T-helper 1 cell treated with Interleukin-12 subunit alpha and Interleukin-12 subunit beta and Interleukin-4 antibody, amounts not matched to agents 30 μg/mL and 1 μg/mL, for 36 hours (primary cell): ENCODE measurements around the gene SYMPK.

Experiments
- H3K27ac Mint-ChIP-seq: one replicate; pipeline ENCODE4 v1.8.0; 2021; ENCODE audit warnings: mild to moderate bottlenecking, mixed read lengths
- H3K27me3 Mint-ChIP-seq: one replicate; pipeline ENCODE4 v1.8.0; 2021; ENCODE audit warnings: low read depth, mixed read lengths
- H3K36me3 Mint-ChIP-seq: one replicate; pipeline ENCODE4 v1.8.0; 2021; ENCODE audit warnings: low read depth, mixed read lengths
- H3K4me1 Mint-ChIP-seq: one replicate; pipeline ENCODE4 v1.8.0; 2021; ENCODE audit warnings: low read depth, mixed read lengths
- H3K4me3 Mint-ChIP-seq: one replicate; pipeline ENCODE4 v1.8.0; 2021; ENCODE audit warnings: mild to moderate bottlenecking, moderate library complexity, mixed read lengths
- H3K9me3 Mint-ChIP-seq: one replicate; pipeline ENCODE4 v1.8.0; 2021; ENCODE audit warnings: mixed read lengths

SYMPK gene

DNA sequence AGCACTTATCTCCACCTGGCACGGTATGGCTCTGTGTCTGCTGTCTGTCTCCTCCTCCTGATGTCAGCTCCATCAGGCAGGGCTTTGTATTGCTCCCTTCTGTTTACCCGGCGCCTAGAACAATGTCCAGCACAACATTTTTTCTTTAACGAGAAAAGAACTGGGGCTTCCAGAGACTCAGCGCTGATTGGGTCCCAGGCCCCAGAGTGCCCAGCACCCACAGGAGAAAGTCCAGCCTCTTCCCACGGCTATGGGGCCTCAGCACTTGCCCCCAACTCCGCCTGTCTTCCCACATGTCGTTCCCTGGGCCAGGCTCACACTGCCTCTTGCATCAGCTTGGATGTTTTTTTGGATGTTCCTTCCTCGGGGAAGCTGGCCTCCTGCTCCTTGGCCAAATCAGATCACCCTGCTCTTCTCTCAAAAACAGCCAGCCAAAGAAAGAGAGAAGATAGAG lies 32.6 kb upstream of the SYMPK start:
- Mint-ChIP-seq H3K27ac (no peak overlapping the region), H3K27me3 (no peaks in the 10 kb centered on the region), H3K36me3 (peaks cover 17% of the 10 kb centered on the region), H3K4me1 (peaks cover 2% of the 10 kb centered on the region), H3K9me3 (no peaks in the 10 kb centered on the region), H3K4me3 (no peak overlapping the region)

DNA sequence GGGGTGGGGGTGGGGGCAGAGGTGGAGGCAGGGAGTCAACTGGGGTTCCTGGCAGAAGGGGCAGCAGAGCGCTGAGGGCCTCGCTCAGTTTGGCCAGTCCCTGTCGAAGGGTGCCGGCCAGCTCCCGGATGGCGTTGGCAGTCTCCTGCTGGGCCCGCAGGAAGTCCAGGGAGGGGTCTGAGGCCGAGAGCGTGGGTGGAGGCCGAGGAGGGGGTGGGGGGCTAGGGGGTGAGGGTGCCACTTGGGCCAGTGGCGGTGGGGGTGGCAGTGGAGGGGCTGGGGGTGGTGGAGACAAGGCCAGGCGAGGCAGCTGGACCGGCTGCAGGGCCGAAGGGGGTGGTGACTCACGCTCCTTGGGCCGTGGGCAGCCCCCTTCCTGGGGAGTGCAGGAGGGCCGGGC lies 27.9 kb upstream of the SYMPK start:
- Mint-ChIP-seq H3K4me3 (no peak overlapping the region), H3K9me3 (no peaks in the 10 kb centered on the region), H3K36me3 (peaks cover 8% of the 10 kb centered on the region), H3K27me3 (no peaks in the 10 kb centered on the region), H3K27ac (no peak overlapping the region), H3K4me1 (peaks cover 8% of the 10 kb centered on the region)

DNA sequence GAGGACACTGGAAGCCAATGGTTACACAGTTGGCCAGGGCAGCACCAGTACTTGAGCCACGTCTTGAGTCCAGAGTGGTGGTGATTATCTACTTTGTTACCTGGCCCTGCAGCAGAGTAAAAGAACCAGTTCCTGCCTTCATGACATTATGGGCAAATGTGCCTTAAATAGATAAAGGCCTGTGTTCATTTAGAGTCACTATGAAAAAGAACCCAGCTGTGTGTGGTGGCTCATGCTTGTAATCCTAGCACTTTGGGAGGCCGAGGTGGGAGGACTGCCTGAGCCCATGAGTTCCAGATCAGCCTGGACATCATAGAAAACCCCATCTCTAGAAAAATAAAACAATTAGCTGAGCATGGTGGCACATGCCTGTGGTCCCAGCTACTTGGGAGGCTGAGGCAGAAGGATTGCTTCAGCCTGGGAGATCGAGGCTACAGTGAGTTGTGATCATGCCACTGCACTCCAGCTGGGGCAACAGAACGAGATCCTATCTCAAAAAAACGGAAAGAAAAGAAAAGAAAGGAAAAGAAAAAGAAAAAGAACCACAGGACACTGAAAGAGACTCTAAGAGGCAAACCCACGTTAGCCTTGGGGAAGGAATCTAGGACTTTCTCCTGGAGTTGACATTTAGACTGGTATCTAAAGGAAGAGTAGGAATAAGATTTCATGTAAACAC lies 26.4 kb upstream of the SYMPK start:
- Mint-ChIP-seq H3K4me3 (no peak overlapping the region), H3K4me1 (peaks cover 8% of the 10 kb centered on the region), H3K9me3 (no peaks in the 10 kb centered on the region), H3K27ac (no peak overlapping the region), H3K27me3 (no peaks in the 10 kb centered on the region), H3K36me3 (peaks cover 5% of the 10 kb centered on the region)

DNA sequence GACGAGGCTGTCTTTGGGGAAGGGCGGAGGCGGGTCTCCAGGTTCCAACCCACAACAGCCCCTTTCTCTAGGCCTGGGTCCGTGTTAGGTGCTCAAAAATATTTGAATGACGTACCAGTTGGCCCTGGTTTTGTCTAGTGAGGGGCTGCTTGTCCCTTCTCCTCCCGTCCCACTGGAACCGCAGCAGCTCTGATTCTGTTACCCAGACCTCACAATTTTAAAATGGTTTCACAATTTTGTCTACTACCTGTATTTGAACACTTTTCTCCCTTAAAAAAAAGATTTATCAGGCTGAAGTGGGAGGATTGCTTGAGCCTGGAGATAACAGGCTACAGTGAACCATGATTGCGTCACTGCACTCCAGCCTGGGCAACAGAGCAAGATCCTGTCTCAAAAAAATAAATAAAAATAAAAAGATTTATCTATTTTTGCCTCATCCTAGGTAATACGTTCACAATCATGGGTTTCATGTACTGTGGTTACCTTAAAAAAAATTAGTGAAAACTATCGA lies 24.3 kb upstream of the SYMPK start:
- Mint-ChIP-seq H3K27ac (peak overlapping the region; percentile 99), H3K27me3 (no peaks in the 10 kb centered on the region), H3K9me3 (no peaks in the 10 kb centered on the region), H3K4me1 (peaks cover 11% of the 10 kb centered on the region), H3K4me3 (peak overlapping the region; percentile 97), H3K36me3 (peaks cover 7% of the 10 kb centered on the region)

DNA sequence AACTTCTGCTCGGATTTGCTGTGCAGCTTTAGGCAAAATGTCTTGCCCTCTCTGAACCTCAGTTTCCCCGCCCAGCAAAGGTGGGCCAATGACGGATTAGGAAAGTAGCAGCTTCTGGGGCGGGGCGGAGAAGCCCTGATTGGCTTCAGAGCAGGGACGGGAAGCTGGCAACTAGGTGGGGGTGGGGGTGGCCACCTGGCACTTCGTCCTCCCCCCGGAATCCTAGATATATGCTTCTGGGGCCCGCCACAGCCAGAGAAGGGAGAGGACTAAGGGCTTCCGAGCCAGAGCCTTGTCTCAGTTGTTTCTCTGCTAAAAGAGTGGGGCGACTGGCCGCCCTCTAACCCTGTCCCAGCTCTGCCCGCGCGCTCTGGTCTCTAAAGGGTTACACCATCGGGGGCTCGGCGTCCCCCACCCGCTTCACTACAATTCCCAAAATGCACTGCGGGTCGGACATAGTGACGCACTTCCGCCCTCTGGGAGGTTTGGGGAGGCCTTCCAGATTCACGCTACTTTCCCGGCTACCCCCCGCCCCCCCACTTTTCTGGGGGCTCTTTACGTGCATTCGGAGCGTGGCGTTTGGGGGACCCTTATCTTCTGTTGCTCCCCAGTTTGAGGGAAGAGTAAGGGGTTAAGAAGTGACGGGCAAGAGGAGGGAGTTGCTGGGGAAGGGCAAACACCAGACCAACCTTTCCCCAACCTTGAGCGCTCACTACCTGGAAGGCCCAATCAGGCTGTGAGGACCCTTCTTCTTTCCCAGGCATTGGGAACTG lies 23.7 kb upstream of the SYMPK start:
- Mint-ChIP-seq H3K9me3 (no peaks in the 10 kb centered on the region), H3K27me3 (no peaks in the 10 kb centered on the region), H3K27ac (peak overlapping the region; percentile 99), H3K4me3 (peak overlapping the region; percentile 97), H3K36me3 (peaks cover 7% of the 10 kb centered on the region), H3K4me1 (peaks cover 14% of the 10 kb centered on the region)

DNA sequence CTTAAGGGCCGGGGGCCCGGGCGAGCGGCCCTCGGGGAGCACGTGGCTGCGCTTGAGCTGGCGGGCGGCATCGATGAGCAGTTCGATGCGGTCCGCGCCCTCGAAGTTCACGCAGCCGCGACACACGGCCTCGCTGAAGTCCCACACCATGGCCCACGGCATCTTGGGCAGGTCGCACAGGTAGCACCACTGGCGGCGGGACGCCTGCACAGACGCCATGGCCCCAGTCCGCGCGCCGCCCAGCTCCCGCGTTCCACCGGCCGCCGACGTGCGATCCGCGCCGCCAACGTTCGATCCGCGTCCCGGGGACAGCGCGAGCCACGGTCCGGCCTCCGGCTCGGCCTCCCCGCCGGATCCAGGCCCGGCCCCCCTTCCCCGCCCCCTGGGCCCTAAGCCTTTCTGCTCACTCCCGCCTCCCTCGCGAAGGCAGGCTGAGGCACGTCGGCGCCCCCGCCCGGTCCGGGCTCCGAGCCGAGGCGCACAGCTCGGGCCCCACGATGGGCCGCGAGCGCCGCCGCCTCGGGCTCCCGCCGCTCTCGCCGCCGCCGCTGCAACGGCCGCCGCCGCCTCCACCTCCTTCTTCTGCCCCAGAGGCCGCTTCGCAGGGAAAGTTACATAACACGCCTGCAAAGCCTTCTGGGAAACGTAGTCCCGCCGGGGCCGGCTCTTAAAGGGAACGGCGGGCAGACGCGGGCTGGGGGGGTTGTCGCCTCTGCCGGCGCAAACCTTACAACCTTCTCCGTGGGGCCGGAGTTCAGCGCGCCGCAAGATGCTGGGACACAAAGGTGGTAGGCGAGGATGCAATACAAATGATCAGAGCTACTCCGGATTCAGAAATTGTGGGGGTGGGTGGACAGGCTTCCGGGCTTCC lies 22.8 kb upstream of the SYMPK start, which contains the start of gene IRF2BP1:
TSS of gene IRF2BP1 (minus strand) at position 586 of the 871 bp plus-strand sequence. CDS start at position 219, 367 bp downstream.
- Mint-ChIP-seq H3K4me3 (peak within 1 kb of the TSS; percentile 97), H3K36me3 (peaks cover 7% of the 10 kb centered on the region), H3K27ac (peak within 1 kb of the TSS; percentile 99), H3K27me3 (peaks cover 3% of the 10 kb centered on the region), H3K4me1 (peaks cover 21% of the 10 kb centered on the region), H3K9me3 (no peaks in the 10 kb centered on the region)

DNA sequence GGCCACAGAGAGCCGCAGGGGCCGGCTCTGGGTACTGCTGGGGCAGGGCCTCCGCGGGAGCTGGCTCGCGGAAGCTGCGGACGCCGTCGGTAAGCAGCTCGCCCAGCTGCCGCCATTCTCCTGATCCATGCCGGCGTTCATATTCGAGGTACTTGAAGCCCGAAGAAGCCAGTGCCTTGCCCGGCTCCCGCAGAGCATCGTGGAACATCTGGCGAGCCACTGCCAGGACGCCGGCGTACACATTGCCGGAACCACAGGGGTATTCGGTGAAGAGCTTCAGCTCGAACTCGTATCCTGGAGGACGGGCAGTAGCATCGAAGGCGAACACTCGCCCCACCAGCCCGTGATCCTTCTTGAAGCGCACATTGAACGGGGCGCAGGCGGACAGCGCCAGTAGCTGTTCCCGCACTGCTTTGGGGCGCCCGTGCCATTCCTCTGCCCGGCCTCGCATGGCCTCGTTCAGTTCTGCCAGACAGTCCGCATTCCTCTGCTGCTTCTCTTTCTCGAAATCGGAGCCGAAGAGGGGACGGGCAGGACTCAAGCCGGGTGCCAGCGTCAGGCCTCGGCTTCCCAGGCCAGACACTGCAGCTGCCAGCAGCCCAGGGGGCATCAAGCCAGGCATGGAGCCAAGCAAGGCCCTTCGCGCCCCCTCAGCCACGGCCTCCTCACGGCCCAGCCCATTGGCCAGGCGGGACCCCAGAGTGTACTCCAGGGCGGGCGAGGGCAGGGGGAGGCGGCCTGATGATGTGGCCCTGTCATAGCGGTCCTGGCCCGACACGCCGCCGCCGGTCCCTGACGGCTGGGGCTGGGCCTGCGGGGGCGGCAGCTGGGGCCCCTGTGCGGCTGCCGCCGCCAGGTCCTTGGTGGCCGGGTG lies 22.0 kb upstream of the SYMPK start:
- Mint-ChIP-seq H3K27ac (no peak overlapping the region), H3K4me1 (peaks cover 21% of the 10 kb centered on the region), H3K9me3 (no peaks in the 10 kb centered on the region), H3K4me3 (peak overlapping the region; percentile 37), H3K36me3 (peaks cover 2% of the 10 kb centered on the region), H3K27me3 (peaks cover 3% of the 10 kb centered on the region)

DNA sequence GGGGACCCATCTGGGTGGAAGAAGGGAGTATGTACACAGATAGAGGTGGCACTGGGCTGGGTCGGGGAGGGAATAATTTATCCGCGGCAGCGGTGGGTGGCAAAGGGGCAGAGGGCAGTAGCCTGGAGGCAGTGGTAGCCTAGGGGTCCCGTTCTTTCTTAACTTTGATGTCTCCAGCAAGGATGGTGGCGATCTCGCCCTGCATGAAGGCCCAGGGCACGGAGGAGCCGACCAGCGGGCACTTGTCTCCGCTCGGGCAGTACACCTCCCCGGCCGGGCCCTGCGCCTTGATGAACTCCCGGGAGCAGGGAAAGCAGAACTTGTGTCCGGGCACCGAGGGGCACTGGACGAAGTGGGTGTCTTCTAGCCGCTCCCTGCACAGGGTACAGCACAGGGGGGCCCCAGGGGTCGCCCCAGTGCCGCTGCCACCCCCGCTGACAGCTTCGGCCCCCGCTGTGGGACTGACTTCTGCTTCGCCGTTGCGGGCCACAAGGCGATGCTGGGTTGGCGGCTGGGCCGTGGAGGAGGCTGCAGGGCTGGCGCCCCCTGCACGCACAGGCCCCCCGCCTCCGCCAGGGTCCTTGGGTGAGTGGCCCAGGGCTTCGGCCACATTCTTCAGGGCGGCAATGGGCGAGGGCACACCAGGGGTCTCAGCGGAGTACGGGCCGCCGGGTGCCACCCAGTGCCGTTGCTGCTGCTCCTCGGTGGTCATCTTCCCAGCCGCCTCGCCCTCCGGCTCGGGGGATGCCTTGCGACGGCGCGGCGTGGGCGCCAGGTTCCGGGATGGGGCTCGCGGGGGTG lies 21.1 kb upstream of the SYMPK start:
- no peak overlapping the region for H3K4me3 Mint-ChIP-seq
- peaks cover 3% of the 10 kb centered on the region for H3K27me3 Mint-ChIP-seq
- H3K4me1 Mint-ChIP-seq: peaks cover 21% of the 10 kb centered on the region
- H3K9me3 Mint-ChIP-seq: no peaks in the 10 kb centered on the region
- peaks cover 2% of the 10 kb centered on the region for H3K36me3 Mint-ChIP-seq
- no peak overlapping the region for H3K27ac Mint-ChIP-seq

DNA sequence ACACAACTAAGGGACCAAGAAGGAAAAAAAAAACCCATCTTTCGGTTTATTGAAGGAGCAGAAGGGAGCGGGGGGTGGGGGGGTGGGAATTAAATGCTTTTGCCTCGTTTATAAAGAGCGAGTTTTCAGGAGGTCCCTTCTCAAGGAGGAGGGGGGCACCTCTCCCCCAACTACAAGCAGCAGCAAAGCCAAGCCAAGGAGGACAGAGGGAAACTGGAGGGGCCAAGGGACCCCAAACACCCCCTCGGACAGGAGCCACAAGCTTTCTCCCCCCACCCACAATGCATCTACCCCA lies 20.6 kb upstream of the SYMPK start:
- Mint-ChIP-seq H3K27ac (peak overlapping the region; percentile 37), H3K4me1 (peaks cover 23% of the 10 kb centered on the region), H3K27me3 (peaks cover 3% of the 10 kb centered on the region), H3K36me3 (peaks cover 2% of the 10 kb centered on the region), H3K4me3 (peak overlapping the region; percentile 76), H3K9me3 (no peaks in the 10 kb centered on the region)

DNA sequence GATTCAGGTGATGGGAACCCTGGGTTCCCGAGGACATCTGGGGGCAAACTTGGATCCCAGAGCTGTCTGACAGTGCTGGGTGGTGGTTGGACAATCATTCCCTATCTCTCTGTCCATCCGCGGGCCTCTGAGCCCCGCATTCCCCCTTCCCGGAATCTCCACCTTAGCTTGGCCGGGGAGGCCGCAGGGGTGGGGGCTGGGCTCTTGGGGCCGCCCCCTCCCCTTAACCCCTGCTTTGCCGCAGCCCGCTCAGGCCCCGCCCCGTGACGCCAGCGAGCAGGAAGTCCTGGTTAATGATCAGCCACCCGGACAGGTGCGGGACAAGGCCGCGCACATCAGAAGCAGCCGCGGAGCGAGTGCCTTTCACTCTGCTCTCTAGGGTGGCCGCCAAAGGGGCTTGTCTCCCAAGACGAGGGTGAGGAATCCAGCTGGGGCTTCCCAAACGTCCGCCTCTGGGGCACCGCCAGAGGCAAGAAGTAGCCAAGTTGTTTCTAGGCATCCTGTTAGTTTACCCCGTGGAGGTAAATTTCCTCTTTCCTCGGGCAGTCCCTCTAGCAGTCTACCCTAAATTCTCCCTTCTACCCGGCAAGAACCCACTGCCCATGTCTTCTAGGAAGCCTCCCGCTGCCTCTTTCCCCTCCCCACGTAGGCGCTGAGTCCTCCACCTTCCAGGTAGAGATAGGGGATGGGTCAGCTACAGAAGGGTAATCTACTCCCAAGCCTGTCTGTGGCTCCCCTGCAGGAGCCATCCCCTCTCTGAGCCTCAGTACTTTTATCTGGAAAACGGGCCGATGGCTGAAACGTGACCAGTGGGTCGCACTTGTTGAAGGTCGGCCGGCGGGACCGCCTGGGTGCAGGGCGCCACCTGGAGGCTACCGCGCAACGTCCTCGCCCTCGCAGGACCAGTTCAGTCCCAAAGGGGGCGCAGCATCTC lies 20.0 kb upstream of the SYMPK start:
- H3K4me3 Mint-ChIP-seq: peak overlapping the region; percentile 76
- peaks cover 2% of the 10 kb centered on the region for H3K36me3 Mint-ChIP-seq
- peaks cover 25% of the 10 kb centered on the region for H3K4me1 Mint-ChIP-seq
- peaks cover 3% of the 10 kb centered on the region for H3K27me3 Mint-ChIP-seq
- peak overlapping the region; percentile 37 for H3K27ac Mint-ChIP-seq
- no peaks in the 10 kb centered on the region for H3K9me3 Mint-ChIP-seq

DNA sequence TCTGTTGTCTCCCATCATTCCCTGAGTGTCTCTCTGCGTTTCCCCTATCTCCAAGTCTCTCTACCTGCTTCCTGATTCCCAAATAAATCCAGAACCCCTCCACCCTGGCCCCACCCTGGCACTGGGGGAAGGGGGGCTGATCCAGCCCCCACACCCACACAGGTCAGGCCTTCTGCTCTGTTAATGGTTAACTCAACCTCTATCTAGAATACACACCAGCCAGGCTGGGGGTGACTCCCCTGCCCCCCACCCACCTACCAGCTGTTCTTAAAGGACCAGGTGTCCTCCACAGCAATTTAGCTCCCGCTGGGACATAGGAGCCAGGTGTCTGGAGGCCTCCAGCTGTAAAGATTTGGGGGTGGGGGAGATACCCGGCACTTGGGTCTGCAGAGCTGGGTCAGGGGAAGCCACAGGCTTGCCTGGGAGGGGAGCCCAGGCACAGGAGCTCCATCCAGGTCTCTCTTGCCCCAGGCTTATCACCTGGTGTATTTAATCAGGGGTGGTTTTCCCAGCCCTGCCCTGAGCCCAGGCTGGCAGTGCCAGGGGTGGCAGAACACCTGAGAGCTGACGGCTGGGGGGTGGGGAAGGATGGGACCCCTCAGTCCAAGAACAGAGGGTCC lies 19.1 kb upstream of the SYMPK start:
- peaks cover 27% of the 10 kb centered on the region for H3K4me1 Mint-ChIP-seq
- H3K9me3 Mint-ChIP-seq: no peaks in the 10 kb centered on the region
- H3K4me3 Mint-ChIP-seq: no peak overlapping the region
- peaks cover 3% of the 10 kb centered on the region for H3K27me3 Mint-ChIP-seq
- peak overlapping the region; percentile 52 for H3K27ac Mint-ChIP-seq
- H3K36me3 Mint-ChIP-seq: peaks cover 2% of the 10 kb centered on the region
